Measurements from ENCODE around the gene GPC4. TPM values are rescaled to one million over a fixed set of nuclear protein-coding genes. Genes with fewer than 3 reads are reported as not detected.
"Not testable (repeated sequence)": the region's sequence is repeated elsewhere in the genome, so short reads cannot be mapped to it uniquely, and the experiment has no call there.

The GPC4 gene
- total RNA-seq, 1 donor from 2014 or later, result 0.34 TPM

GRCh38 chrX:133365871-133366611 lies 49.2 kb downstream of the GPC4 start:
- no peak for DNase-seq

- DNase-seq, result no peak
These were observed 50.4 kb downstream of the GPC4 start for GRCh38 chrX:133364865-133365264.

- DNase-seq, result no peak
These were observed 51.1 kb downstream of the GPC4 start for GRCh38 chrX:133364196-133364595.

- no peak for DNase-seq
These were observed 52.8 kb downstream of the GPC4 start for GRCh38 chrX:133362538-133362937.

GRCh38 chrX:133359466-133359865 lies 55.8 kb downstream of the GPC4 start:
- DNase-seq, result no peak

- no peak for DNase-seq
These were observed 62.1 kb downstream of the GPC4 start for GRCh38 chrX:133353233-133353632.

- no peak for DNase-seq
These were observed 64.5 kb downstream of the GPC4 start for GRCh38 chrX:133350751-133351150.

- DNase-seq, result no peak
These were observed 69.3 kb downstream of the GPC4 start for GRCh38 chrX:133346026-133346425.

- DNase-seq, result no peak
These were observed 75.7 kb downstream of the GPC4 start for GRCh38 chrX:133339566-133339965.

- DNase-seq, result no peak
These were observed 78.0 kb downstream of the GPC4 start for GRCh38 chrX:133337250-133337649.

GRCh38 chrX:133335027-133335426 lies 80.3 kb downstream of the GPC4 start:
- DNase-seq, result no peak

GRCh38 chrX:133333154-133333750 lies 82.0 kb downstream of the GPC4 start:
- no peak for DNase-seq

- DNase-seq, result no peak
These were observed 82.6 kb downstream of the GPC4 start for GRCh38 chrX:133332737-133333136.

- DNase-seq, result no peak
These were observed 84.3 kb downstream of the GPC4 start for GRCh38 chrX:133330956-133331355.

- no peak for DNase-seq
These were observed 89.9 kb downstream of the GPC4 start for GRCh38 chrX:133325422-133325821.

- DNase-seq, result no peak
These were observed 91.9 kb downstream of the GPC4 start for GRCh38 chrX:133323431-133323830.

- not testable (repeated sequence) for DNase-seq
These were observed 93.0 kb downstream of the GPC4 start for GRCh38 chrX:133322269-133322668.

- DNase-seq, result no peak
These were observed 93.8 kb downstream of the GPC4 start for GRCh38 chrX:133321451-133321850.

GRCh38 chrX:133314281-133314680 lies 101.0 kb downstream of the GPC4 start:
- no peak for DNase-seq

- no peak for DNase-seq
These were observed 106.8 kb downstream of the GPC4 start for GRCh38 chrX:133308499-133308897.

GRCh38 chrX:133307637-133308498 lies 107.4 kb downstream of the GPC4 start:
- DNase-seq, result no peak

GRCh38 chrX:133307094-133307493 lies 108.2 kb downstream of the GPC4 start:
- DNase-seq, result no peak

- DNase-seq, result no peak
These were observed 109.0 kb downstream of the GPC4 start for GRCh38 chrX:133306316-133306715.

GRCh38 chrX:133305348-133305747 lies 109.9 kb downstream of the GPC4 start:
- no peak for DNase-seq
